H1 (cell line): ENCODE data around the gene ATE1. TPM values are rescaled to one million over a fixed set of nuclear protein-coding genes. Genes with fewer than 3 reads are reported as not detected.

Experiments
- CTCF ChIA-PET: fragments of 300-600 bp; sonication (Branson Sonifier 250); formaldehyde crosslinking; loops from one replicate; lab custom pipeline; 2021; ENCODE audit not compliant: partially characterized antibody; lab: Charles Lee
- POLR2A ChIA-PET: fragments of 300-600 bp; sonication (Branson Sonifier 250); formaldehyde crosslinking; loops from one replicate; lab custom pipeline; 2021; ENCODE audit warnings: inconsistent platforms; ENCODE audit not compliant: partially characterized antibody; lab: Charles Lee
- DNase-seq, 2 experiments: peaks; one replicate each; pipeline versions ENCODE4 v3.0.0 to v3.0.0-alpha.2; 2010 to 2022; ENCODE audit warnings: low spot score in 2 of 2, low read depth in 1 of 2, mixed read lengths in 1 of 2
- FAIRE-seq: peaks from 2 replicates; lab custom pipeline; 2011; peaks lifted over from hg19 to GRCh38; lab: Jason Lieb, UNC
- H2AFZ ChIP-seq: 2 replicates; pipeline ENCODE4 v1.8.1; 2012; ENCODE audit warnings: low read length, inconsistent platforms
- H2AK5ac ChIP-seq: 2 replicates; pipeline ENCODE4 v1.6.1; 2013; ENCODE audit warnings: low read depth, low read length
- H2BK120ac ChIP-seq: replicated peaks from 2 replicates; pipeline ENCODE3; 2013; ENCODE audit warnings: low read depth, low read length, inconsistent platforms
- H2BK12ac ChIP-seq: 2 replicates; pipeline ENCODE4 v1.6.1; 2013; ENCODE audit warnings: low read depth, low read length
- H2BK15ac ChIP-seq: 2 replicates; pipeline ENCODE4 v1.6.1; 2013; ENCODE audit warnings: low read length
- H2BK20ac ChIP-seq: 2 replicates; pipeline ENCODE4 v1.6.1; 2013; ENCODE audit warnings: low read length
- H2BK5ac ChIP-seq: 2 replicates; pipeline ENCODE4 v1.6.1; 2013; ENCODE audit warnings: low read depth, low read length
- H3K14ac ChIP-seq: 2 replicates; pipeline ENCODE4 v1.6.1; 2013; ENCODE audit warnings: inconsistent platforms; ENCODE audit not compliant: insufficient read length
- H3K18ac ChIP-seq: 2 replicates; pipeline ENCODE4 v1.6.1; 2013; ENCODE audit warnings: low read length; ENCODE audit errors: extremely low read depth
- H3K23ac ChIP-seq: 2 replicates; pipeline ENCODE4 v1.6.1; 2013; ENCODE audit warnings: inconsistent platforms; ENCODE audit not compliant: insufficient read length
- H3K23me2 ChIP-seq: 2 replicates; pipeline ENCODE4 v1.6.1; 2013; ENCODE audit warnings: low read depth, low read length
- H3K27ac ChIP-seq: 2 replicates; pipeline ENCODE4 v1.6.1; 2011; ENCODE audit warnings: low read depth, low read length, inconsistent platforms
- H3K27me3 ChIP-seq, 4 experiments: replicated peaks in 1 of 4; 1 replicate in 1 of 4; 2 replicates in 3 of 4; pipeline versions ENCODE4 v1.6.1 to v1.8.1; 2011 to 2013; ENCODE audit warnings: low read length in 3 of 4, mild to moderate bottlenecking in 3 of 4, inconsistent platforms in 2 of 4, mixed read lengths in 2 of 4, moderate library complexity in 1 of 4; ENCODE audit not compliant: control insufficient read depth in 3 of 4, insufficient read depth in 3 of 4; ENCODE audit errors: extremely low read depth in 1 of 4
- H3K36me3 ChIP-seq, 4 experiments: 2 replicates each; pipeline versions ENCODE4 v1.6.1 to v1.8.1; 2011 to 2013; ENCODE audit warnings: mild to moderate bottlenecking in 4 of 4, low read length in 3 of 4, moderate library complexity in 2 of 4, control low read depth in 1 of 4, inconsistent platforms in 1 of 4; ENCODE audit not compliant: insufficient read depth in 4 of 4, control insufficient read depth in 2 of 4
- H3K4ac ChIP-seq: replicated peaks from 2 replicates; pipeline ENCODE3; 2013; ENCODE audit warnings: low read length, low read depth, mixed read lengths, inconsistent platforms; ENCODE audit not compliant: insufficient read length
- H3K4me1 ChIP-seq, 4 experiments: replicated peaks in 1 of 4; 1 replicate in 1 of 4; 2 replicates in 3 of 4; pipeline versions ENCODE4 v1.6.1 to v1.8.1; 2011 to 2013; ENCODE audit warnings: low read length in 3 of 4, inconsistent platforms in 2 of 4, mixed read lengths in 1 of 4; ENCODE audit not compliant: insufficient read depth in 4 of 4, control insufficient read depth in 3 of 4
- H3K4me2 ChIP-seq, 2 experiments: 2 replicates each; pipeline versions ENCODE4 v1.6.1 to v1.8.1; 2011 to 2013; ENCODE audit warnings: low read depth in 2 of 2, low read length in 2 of 2, control low read depth in 1 of 2, inconsistent platforms in 1 of 2, mild to moderate bottlenecking in 1 of 2; ENCODE audit not compliant: insufficient read depth in 1 of 2
- H3K4me3 ChIP-seq, 4 experiments: fragments of 200-600, 300-600 bp in 1 of 4; sonication (generic), shearing (Covaris generic), sonication (Bioruptor Twin) in 1 of 4; 2 replicates each; pipeline versions ENCODE4 v1.5.1 to v1.8.1; 2011 to 2016; ENCODE audit warnings: low read length in 4 of 4, low read depth in 3 of 4, control low read depth in 2 of 4, inconsistent platforms in 2 of 4, mild to moderate bottlenecking in 2 of 4, mixed read lengths in 1 of 4, moderate library complexity in 1 of 4; ENCODE audit not compliant: insufficient read depth in 2 of 4; ENCODE audit errors: extremely low read depth in 1 of 4
- H3K56ac ChIP-seq: replicated peaks from 2 replicates; pipeline ENCODE3; 2013; ENCODE audit warnings: low read depth, mild to moderate bottlenecking, mixed read lengths, low read length, inconsistent platforms; ENCODE audit not compliant: insufficient read length
- H3K79me1 ChIP-seq: 2 replicates; pipeline ENCODE4 v1.6.1; 2013; ENCODE audit warnings: low read depth, low read length, control low read depth
- H3K79me2 ChIP-seq, 2 experiments: 2 replicates each; pipeline versions ENCODE4 v1.6.1 to v1.8.1; 2012 to 2013; ENCODE audit warnings: low read length in 2 of 2, mild to moderate bottlenecking in 2 of 2, inconsistent platforms in 1 of 2; ENCODE audit not compliant: insufficient read depth in 2 of 2, control insufficient read depth in 1 of 2
- H3K9ac ChIP-seq, 4 experiments: replicated peaks in 1 of 4; 1 replicate in 1 of 4; 2 replicates in 3 of 4; pipeline versions ENCODE4 v1.6.1 to v1.8.1; 2011 to 2013; ENCODE audit warnings: low read depth in 3 of 4, low read length in 3 of 4, control low read depth in 2 of 4, mild to moderate bottlenecking in 2 of 4, moderate library complexity in 2 of 4, inconsistent platforms in 1 of 4; ENCODE audit errors: extremely low read depth in 1 of 4
- H3K9me3 ChIP-seq, 2 experiments: 2 replicates each; pipeline versions ENCODE4 v1.6.1 to v1.8.1; 2012 to 2013; ENCODE audit warnings: mild to moderate bottlenecking in 2 of 2, moderate library complexity in 2 of 2, control low read depth in 1 of 2, inconsistent platforms in 1 of 2, low read depth in 1 of 2, low read length in 1 of 2, mixed read lengths in 1 of 2; ENCODE audit not compliant: insufficient read depth in 2 of 2
- H4K20me1 ChIP-seq, 2 experiments: replicated peaks in 1 of 2; 2 replicates each; pipeline versions ENCODE3 to v1.8.1; 2011 to 2013; ENCODE audit warnings: inconsistent platforms in 2 of 2, low read length in 2 of 2, mild to moderate bottlenecking in 1 of 2; ENCODE audit not compliant: insufficient read depth in 2 of 2, control insufficient read depth in 1 of 2
- H4K5ac ChIP-seq: 2 replicates; pipeline ENCODE4 v1.6.1; 2013; ENCODE audit warnings: low read length, low read depth, mixed read lengths, inconsistent platforms; ENCODE audit not compliant: insufficient read length
- H4K8ac ChIP-seq: 2 replicates; pipeline ENCODE4 v1.8.0; 2013; ENCODE audit warnings: mild to moderate bottlenecking, moderate library complexity, low read length, inconsistent platforms; ENCODE audit not compliant: insufficient read depth; ENCODE audit errors: extremely low read depth
- H4K91ac ChIP-seq: replicated peaks from 2 replicates; pipeline ENCODE3; 2013; ENCODE audit warnings: low read length, mixed read lengths, inconsistent platforms; ENCODE audit not compliant: insufficient read length
- BCL11A ChIP-seq, 2 experiments: IDR thresholded peaks; one replicate each; pipeline ENCODE4 v1.6.1; 2011; ENCODE audit warnings: low read depth in 2 of 2, low read length in 2 of 2, mild to moderate bottlenecking in 2 of 2
- FOSL1 ChIP-seq: IDR thresholded peaks from 2 replicates; pipeline ENCODE4 v1.6.1; 2011; ENCODE audit warnings: mild to moderate bottlenecking, low read depth, low read length, moderate library complexity; ENCODE audit not compliant: insufficient read depth
- NANOG ChIP-seq: IDR thresholded peaks from 2 replicates; pipeline ENCODE4 v1.6.1; 2011; ENCODE audit warnings: low read length, low read depth, mild to moderate bottlenecking, inconsistent platforms; ENCODE audit not compliant: insufficient read depth, poor library complexity, severe bottlenecking
- NRF1 ChIP-seq: IDR thresholded peaks from 2 replicates; pipeline ENCODE4 v1.6.1; 2011; ENCODE audit warnings: mild to moderate bottlenecking, low read depth, low read length, improper control_type of control experiment
- PHF8 ChIP-seq: fragments of 200-600 bp; sonication (generic); conservative IDR thresholded peaks from 2 replicates; pipeline ENCODE4 v1.7.1; 2012; ENCODE audit warnings: low read depth, mild to moderate bottlenecking, inconsistent platforms, low read length, moderate library complexity
- RAD21 ChIP-seq, 2 experiments: IDR thresholded peaks in 1 of 2; conservative IDR thresholded peaks in 1 of 2; 2 replicates each; pipeline ENCODE4 v1.6.1; 2011; ENCODE audit warnings: low read depth in 2 of 2, low read length in 2 of 2, improper control_type of control experiment in 1 of 2, inconsistent platforms in 1 of 2, mild to moderate bottlenecking in 1 of 2, moderate library complexity in 1 of 2
- TAF7 ChIP-seq: optimal IDR thresholded peaks from 2 replicates; pipeline ENCODE3; 2011; ENCODE audit warnings: low read depth, mild to moderate bottlenecking, inconsistent platforms, low read length, moderate library complexity, borderline replicate concordance
- YY1 ChIP-seq: IDR thresholded peaks from 2 replicates; pipeline ENCODE4 v1.6.1; 2011; ENCODE audit warnings: low read depth, mild to moderate bottlenecking, low read length
- whole genome bisulfite sequencing, 2 experiments: shearing (Covaris generic) in 1 of 2; methylation state at CpG; one replicate each; pipeline versions ENCODE4 v1.1.6 to v1.1.7; 2013 to 2015; ENCODE audit warnings: low lambda C conversion rate in 2 of 2, mixed read lengths in 2 of 2, inconsistent platforms in 1 of 2, low coverage in 1 of 2, missing lambda C conversion rate in 1 of 2; ENCODE audit not compliant: insufficient replicate concordance in 2 of 2, insufficient coverage in 1 of 2, insufficient read length in 1 of 2; ENCODE audit errors: extremely low coverage in 1 of 2, missing lambda C conversion rate in 1 of 2; 5-methylcytosine and 5-hydroxymethylcytosine counted together
- polyA plus RNA-seq, 7 experiments: library from polyadenylated mRNA; depleted of rRNA in 3 of 7; stranded (reverse) in 5 of 7; unstranded in 2 of 7; fragments of >200 nt in 5 of 7; fragments of 200-250 nt in 2 of 7; gene quantifications; 1 replicate in 5 of 7; 2 replicates in 1 of 7; 4 replicates in 1 of 7; pipeline versions ENCODE4 v1.2.1 to v1.2.3, GENCODE V29; 2011 to 2013; ENCODE audit warnings: missing spikeins in 2 of 7, mixed read lengths in 2 of 7
- total RNA-seq: library from RNA; stranded (reverse); fragmentation: NEBNext Ultra II Directional; extraction: Animal tissue kit (Norgen Biotek cat#: 25700); gene quantifications from 2 replicates; pipeline ENCODE4 v1.2.1, GENCODE V29; 2021

Gene ATE1
- total and polyA plus RNA-seq, 2 of the 8 experiments (the other 6 are each of a cell fraction or from before 2014, with no cell fraction given) = 8.8 to 26.9 TPM

DNA sequence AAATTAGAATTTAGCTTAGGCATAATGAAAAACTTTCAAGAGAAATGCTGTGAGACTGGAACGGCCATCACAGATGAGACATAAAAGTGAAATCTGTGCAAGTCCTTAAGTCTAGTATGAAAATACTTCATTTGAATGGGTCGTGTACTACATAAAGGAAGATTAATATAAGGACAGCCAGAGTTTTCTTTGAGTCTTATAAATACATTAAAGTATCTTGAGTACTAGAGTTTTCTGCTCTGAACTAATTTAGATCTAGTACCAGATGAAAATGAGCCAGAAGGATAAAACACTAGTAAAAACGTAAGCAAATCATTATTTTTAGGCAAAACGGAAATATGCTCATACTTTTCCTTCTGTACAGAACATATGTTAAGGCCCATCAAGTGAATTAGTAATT lies 93.1 kb downstream of the ATE1 start:
- FAIRE-seq = no peak
- H3K27ac ChIP-seq = no peak overlapping the region
- no peak overlapping the region for H2BK5ac ChIP-seq

More for the DNA sequence above, 93.1 kb downstream of the ATE1 start:
- H2BK20ac ChIP-seq = no peak overlapping the region
- no peak overlapping the region for H4K91ac ChIP-seq
- no peaks in the 10 kb centered on the region for H3K27me3 ChIP-seq
- H4K5ac ChIP-seq = no peak overlapping the region
- 91% methylated on average over 4 of the region's 4 CpGs; no CpG with 5 or more reads in 1 of the 2 experiments for WGBS, 2 experiments
- H3K9me3 ChIP-seq = no peaks in the 10 kb centered on the region
- no peak overlapping the region for H2AFZ ChIP-seq
- no peak for DNase-seq
- no peak overlapping the region for H2BK15ac ChIP-seq
- no peak overlapping the region for H3K14ac ChIP-seq
- TF ChIP-seq FOSL1 (no peak), RAD21 (IDR thresholded peaks at IDR 0.05 in 1 of 2, conservative IDR thresholded peaks at IDR 0.05 in 1 of 2; ENCODE audit: low read depth in 2 of 2, low read length in 2 of 2) (no peak), TAF7 (no peak), PHF8 (no peak), NRF1 (no peak), YY1 (no peak), NANOG (no peak), BCL11A (IDR thresholded peaks at IDR 0.05; ENCODE audit: low read depth in 2 of 2, low read length in 2 of 2) (no peak)
- TF ChIP-seq, all 59 proteins: peak for 0
- Histone ChIP-seq H3K23me2 (no peaks in the 10 kb centered on the region), H2BK120ac (no peak overlapping the region), H3K4me3 (no peak overlapping the region), H3K4me2 (no peak overlapping the region), H3K23ac (no peak overlapping the region), H3K79me1 (no peaks in the 10 kb centered on the region), H2BK12ac (no peak overlapping the region), H4K20me1 (no peaks in the 10 kb centered on the region), H3K18ac (no peak overlapping the region), H2AK5ac (no peak overlapping the region), H3K9ac (no peak overlapping the region), H3K4ac (no peak overlapping the region), H4K8ac (no peak overlapping the region), H3K56ac (no peak overlapping the region), H3K79me2 (no peaks in the 10 kb centered on the region), H3K4me1 (no peaks in the 10 kb centered on the region), H3K36me3 (peaks cover 0 to 4% (median 0%) of the 10 kb centered on the region in 4 experiments; a peak in 2 of 8 replicates)
- POLR2A ChIA-PET = interaction anchor here (0.9 kb wide), 1 partner anchor 12 kb away, joined by 3 read pairs; no protein-coding TSS in a partner anchor
- CTCF ChIA-PET = interaction anchor here (0.6 to 7.4 kb wide), 3 partner anchors 11 to 171 kb away, joined by 5 to 64 read pairs (median 12); no protein-coding TSS in a partner anchor
